Activated T-helper 1 cell treated with anti-CD3 and anti-CD28 coated beads, Interleukin-2, amount 50 U/mL, for 16 hours (primary cell): ENCODE data around the gene POLR3E.
A peak's percentile ranks its signal among the peaks of the same experiment; 100 is the strongest.

Experiments
- DNase-seq, 2 donors: peaks; one replicate each; pipeline ENCODE4 v3.0.0-alpha.2; 2020; ENCODE audit warnings: low read depth in 1 of 2, low spot score in 1 of 2

POLR3E gene

DNA sequence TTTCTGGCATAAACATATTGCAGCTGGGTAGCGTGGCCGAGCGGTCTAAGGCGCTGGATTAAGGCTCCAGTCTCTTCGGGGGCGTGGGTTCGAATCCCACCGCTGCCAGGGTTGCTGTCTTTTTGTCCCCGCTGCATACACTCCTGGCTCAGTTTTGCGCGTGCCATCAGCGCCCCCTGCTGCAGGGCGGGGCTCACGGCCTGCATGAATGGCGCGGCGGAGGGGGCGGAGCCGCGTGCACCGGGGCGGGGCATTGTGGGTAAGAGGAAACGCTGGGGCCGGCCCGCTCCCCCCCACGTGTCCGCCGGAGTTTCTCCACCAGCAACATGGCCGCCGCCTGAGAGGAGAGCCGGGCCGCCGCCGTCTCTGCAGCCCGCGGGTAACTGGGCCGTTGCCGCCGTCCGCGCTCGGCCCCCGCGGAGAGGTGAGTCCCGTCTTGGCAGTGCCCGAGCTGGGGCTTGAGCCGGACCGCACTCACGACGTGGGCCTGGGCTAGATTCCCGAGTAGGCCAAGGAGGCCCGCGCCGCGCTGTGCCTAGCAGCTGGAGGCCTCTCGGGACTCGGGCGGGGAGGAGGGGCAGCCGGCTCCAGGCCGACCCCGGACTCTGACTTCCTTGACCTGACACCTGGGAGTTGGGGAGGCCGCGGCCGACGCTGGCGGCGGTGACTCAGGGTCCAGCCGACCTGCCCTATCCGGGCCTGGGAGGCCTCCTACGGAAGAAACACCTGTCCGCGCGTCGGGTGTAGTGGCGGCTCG, at the start of gene POLR3E:
Gene POLR3E (plus strand): TSS at position 296 of the 757 bp plus-strand sequence. CDS start 5,560 bp downstream, outside the sequence.
- DNase-seq: peak; percentile 99 to 100

GRCh38 chr16:22250522-22250921, 46.7 kb upstream of the POLR3E start:
- no peak for DNase-seq

DNA sequence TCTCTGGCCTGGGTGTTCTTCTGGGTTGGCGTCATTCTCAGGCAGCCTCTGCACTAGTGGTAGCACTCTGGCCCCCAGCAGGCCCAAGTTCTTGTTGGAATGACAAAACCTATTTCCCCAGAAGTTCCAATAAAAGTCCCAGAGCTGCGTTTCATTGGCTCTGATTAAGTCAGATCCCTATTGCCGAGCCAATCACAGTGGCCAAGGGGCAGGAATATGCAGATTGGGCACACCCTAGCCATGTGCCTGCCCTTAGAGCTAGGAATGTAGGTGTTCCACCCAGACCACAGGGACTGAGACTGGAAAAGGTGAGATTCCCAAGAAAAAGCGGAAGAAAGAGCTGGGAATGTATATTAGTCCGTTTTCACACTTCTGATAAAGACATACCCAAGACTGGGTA, 44.9 kb upstream of the POLR3E start:
- no peak for DNase-seq

GRCh38 chr16:22253272-22253671, 43.9 kb upstream of the POLR3E start:
- no peak for DNase-seq

- DNase-seq: no peak
These were observed 41.9 kb upstream of the POLR3E start for GRCh38 chr16:22255335-22255734.

GRCh38 chr16:22257440-22257839, 39.8 kb upstream of the POLR3E start:
- no peak for DNase-seq

DNA sequence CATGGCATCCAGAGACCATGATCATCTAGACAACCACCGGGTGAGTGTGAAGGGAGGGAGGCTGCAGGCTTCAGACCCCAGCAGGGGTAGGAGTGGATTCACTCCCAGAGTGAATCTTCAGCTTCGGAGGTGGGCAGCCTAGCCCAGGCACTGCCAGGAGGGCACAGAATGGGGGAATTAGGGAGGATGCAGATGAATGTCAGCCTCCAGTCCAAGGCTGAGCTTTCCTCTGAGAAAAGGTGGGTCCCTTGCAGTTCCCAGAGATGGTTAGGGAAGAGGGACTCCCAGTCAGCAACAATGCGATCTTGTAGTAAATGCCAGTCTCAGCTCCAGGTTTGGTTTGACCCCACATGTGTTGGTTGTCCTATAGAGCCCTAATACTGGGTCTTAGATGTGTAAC, 36.7 kb upstream of the POLR3E start:
- DNase-seq: no peak

GRCh38 chr16:22262460-22262859, 34.7 kb upstream of the POLR3E start:
- DNase-seq: no peak

DNA sequence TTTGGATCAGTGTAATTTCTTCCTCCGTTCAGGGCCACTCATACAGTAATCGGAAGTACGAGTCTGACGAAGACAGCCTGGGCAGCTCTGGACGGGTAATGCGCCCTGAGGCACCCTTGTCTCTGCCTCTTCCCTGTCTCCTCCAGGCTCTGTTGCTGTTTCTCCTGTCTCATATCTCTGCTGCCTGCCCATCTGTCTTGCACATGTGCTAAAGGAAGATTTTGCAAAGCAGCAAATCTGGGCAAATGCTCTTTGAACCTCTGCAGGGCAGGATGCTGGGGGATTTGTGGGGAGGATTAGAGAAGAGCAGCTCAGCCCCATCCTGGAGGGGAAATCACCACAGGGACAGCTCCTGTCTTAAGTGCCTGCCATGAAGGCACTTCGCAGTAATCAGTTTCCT, 32.4 kb upstream of the POLR3E start:
- DNase-seq: no peak

GRCh38 chr16:22265351-22265750, 31.9 kb upstream of the POLR3E start:
- DNase-seq: no peak

GRCh38 chr16:22266546-22266945, 30.7 kb upstream of the POLR3E start:
- no peak for DNase-seq

DNA sequence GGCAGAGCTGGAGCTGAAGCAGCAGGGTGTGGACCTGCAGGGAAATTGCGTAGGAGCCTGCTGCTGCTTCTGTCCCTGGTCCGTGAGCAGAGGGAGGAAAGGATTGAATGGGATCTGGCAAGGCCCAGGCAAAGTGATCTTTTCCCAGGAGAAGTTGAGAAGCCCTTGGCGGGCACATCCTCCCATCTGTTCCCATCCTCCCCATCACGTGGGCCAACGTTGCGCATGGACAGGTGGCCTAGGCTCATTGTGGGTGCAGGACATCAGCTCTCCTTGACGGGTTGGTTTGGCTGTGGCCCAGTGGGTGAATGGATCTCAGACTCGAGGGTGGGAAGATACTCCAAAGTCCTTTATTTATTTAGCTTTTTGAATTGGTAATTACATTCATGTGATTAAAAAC, 29.4 kb upstream of the POLR3E start:
- no peak for DNase-seq

GRCh38 chr16:22270525-22270924, 26.7 kb upstream of the POLR3E start:
- DNase-seq: no peak

DNA sequence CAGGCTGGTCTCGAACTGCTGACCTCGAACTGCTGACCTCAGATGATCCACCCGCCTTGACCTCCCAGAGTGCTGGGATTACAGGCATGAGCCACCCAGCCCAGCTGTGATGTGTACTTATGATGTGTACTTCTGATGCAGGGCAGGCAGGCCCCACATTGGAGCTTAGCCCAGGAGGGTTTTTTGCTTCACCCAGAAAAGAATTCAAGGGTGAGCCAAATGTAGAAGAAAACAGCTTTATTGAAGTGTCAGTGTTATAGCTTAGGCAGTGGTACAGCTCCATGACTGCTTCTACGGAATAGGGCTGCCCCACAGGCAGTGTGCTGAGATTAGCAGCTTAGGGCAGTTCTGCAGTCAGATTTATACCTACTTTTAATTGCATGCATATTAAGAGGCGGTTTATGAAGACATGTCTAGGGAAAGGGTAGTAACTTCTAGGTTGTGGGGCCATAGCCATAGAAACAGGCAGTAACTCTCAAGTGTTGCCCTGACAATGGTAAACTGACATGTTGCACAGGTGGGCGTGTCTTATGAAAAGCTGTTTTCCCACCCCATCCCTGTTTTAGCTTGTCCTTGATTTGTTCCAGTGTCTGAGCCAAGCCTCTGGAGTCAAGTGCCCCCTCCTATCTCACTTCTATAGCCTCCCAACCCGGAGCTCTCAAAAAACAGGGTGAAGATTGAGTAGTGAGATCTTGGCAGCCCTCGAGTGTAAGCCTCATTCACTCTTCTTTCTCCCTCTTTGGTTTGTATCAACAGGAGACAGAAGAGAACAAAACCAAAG, 24.1 kb upstream of the POLR3E start:
- no peak for DNase-seq

DNA sequence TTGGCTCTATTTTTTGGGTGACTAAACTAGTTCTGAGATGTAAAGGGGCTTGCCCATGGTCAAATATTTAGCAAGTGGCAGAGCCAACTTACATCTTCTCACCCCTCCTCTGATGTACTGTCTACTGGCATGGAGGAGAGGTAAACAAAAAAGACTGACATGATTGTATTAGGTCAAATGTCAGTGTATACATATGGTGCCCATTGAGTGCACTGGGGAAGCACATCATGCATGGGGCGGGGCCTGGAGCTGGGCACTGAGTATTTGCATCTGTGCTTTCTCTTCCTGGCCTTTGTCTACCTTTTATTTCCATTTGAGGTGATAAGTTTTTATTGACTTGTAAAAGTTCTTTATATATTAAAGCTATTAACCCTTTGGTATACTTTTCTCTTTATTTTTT, 22.3 kb upstream of the POLR3E start:
- no peak for DNase-seq

GRCh38 chr16:22278441-22279230, 18.6 kb upstream of the POLR3E start:
- DNase-seq: no peak

GRCh38 chr16:22282254-22282892, 14.8 kb upstream of the POLR3E start:
- no peak for DNase-seq

- no peak for DNase-seq
These were observed 12.6 kb upstream of the POLR3E start for GRCh38 chr16:22284637-22285036.

GRCh38 chr16:22285080-22285479, 12.1 kb upstream of the POLR3E start:
- DNase-seq: no peak

GRCh38 chr16:22291020-22291419, 6.2 kb upstream of the POLR3E start:
- DNase-seq: no peak

GRCh38 chr16:22291860-22292318, 5.3 kb upstream of the POLR3E start:
- no peak for DNase-seq
